Sigmoid colon (tissue), 4 donors: ENCODE results near the gene THOC6.

ENCODE experiments used
- CTCF ChIP-seq, 4 experiments: fragments of 450-650 bp in 3 of 4; fragments of 200-600 bp in 1 of 4; IDR thresholded peaks; one replicate each; pipeline ENCODE4 v1.5.1; 2016 to 2019; ENCODE audit warnings: antibody characterized with exemption in 4 of 4, mild to moderate bottlenecking in 3 of 4, moderate library complexity in 2 of 4
- EP300 ChIP-seq, 4 donors: sonication (generic); formaldehyde crosslinking; IDR thresholded peaks; one replicate each; pipeline ENCODE4 v1.6.1; 2017; ENCODE audit warnings: antibody characterized with exemption in 4 of 4
- POLR2A ChIP-seq, 2 donors: fragments of 450-650 bp; IDR thresholded peaks; one replicate each; pipeline ENCODE4 v1.6.1; 2016; ENCODE audit warnings: antibody characterized with exemption in 2 of 2, mild to moderate bottlenecking in 2 of 2, moderate library complexity in 2 of 2
- POLR2AphosphoS5 ChIP-seq, 4 donors: sonication (generic); formaldehyde crosslinking; IDR thresholded peaks; one replicate each; pipeline ENCODE4 v1.6.1; 2017; ENCODE audit warnings: antibody characterized with exemption in 4 of 4

- TF ChIP-seq POLR2AphosphoS5 (IDR thresholded peaks at IDR 0.05): no peak
- TF ChIP-seq CTCF (IDR thresholded peaks at IDR 0.05): no peak
- no peak for TF ChIP-seq POLR2A (IDR thresholded peaks at IDR 0.05)
- TF ChIP-seq EP300 (IDR thresholded peaks at IDR 0.05): no peak
Measured at GRCh38 chr16:3022684-3023414, 986 bp upstream of the THOC6 start.
